CD4-positive, alpha-beta T cell treated with Interleukin-6 for 4 hours (primary cell): ENCODE measurements around the gene GNAS-AS1.

ENCODE experiments used
- DNase-seq: peaks from one replicate; pipeline ENCODE4 v3.0.0-alpha.2; 2020; ENCODE audit warnings: mixed read lengths

Gene GNAS-AS1

DNA sequence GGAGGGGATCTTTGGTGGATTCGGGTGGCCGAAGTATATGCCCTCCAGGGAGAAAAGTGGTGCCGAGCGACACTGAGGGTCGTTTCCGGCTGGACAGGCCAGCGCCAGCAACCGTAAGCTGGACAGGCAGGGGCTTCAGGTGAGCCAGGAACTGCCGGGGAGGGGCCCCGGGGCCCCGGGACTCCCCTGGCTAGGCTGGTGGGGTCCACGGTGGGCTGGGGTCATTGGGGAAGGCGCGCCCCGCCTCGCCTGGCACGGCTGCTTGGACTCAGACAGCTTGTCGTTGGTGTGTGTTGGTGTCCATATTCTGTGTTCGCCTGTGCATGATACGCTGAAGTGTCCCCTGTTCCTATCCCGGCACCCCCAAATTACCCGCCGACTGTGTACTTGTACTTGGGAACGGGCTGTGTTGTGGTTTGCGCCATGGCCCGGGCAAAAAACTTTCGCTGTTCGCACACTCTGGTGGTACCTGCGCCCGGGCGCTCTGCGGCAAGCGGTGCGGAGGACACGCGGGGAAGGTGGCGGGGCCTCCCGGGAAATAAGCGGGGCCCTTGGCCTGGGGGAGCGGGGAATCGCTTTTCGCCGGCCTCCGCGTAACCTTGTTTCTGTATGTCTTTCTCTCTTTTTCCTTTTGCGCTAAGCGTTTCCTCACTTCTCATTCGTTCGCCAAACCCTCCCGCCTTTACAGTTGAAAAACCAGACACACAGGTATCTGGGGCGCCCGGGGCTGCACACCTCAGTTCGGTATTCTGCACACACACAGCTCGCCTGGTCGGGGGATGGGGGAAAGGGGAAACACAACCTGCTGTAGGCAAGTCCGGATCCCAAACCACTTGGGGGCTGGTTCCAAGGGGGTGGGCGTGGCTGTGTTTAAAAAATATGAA, 5.0 kb upstream of the GNAS-AS1 start:
- no peak for DNase-seq

DNA sequence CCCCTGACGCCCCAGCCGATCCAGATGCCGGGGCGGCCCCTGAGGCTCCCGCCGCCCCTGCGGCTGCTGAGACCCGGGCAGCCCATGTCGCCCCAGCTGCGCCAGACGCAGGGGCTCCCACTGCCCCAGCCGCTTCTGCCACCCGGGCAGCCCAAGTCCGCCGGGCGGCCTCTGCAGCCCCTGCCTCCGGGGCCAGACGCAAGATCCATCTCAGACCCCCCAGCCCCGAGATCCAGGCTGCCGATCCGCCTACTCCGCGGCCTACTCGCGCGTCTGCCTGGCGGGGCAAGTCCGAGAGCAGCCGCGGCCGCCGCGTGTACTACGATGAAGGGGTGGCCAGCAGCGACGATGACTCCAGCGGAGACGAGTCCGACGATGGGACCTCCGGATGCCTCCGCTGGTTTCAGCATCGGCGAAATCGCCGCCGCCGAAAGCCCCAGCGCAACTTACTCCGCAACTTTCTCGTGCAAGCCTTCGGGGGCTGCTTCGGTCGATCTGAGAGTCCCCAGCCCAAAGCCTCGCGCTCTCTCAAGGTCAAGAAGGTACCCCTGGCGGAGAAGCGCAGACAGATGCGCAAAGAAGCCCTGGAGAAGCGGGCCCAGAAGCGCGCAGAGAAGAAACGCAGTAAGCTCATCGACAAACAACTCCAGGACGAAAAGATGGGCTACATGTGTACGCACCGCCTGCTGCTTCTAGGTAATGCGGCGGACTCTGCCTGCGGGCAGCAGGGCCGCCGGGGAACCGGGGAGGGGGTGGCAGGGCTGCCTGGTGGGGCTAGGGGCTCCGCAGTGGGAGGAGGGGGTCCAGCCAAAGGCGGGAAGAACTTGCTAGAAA, 4.2 kb upstream of the GNAS-AS1 start:
- no peak for DNase-seq

DNA sequence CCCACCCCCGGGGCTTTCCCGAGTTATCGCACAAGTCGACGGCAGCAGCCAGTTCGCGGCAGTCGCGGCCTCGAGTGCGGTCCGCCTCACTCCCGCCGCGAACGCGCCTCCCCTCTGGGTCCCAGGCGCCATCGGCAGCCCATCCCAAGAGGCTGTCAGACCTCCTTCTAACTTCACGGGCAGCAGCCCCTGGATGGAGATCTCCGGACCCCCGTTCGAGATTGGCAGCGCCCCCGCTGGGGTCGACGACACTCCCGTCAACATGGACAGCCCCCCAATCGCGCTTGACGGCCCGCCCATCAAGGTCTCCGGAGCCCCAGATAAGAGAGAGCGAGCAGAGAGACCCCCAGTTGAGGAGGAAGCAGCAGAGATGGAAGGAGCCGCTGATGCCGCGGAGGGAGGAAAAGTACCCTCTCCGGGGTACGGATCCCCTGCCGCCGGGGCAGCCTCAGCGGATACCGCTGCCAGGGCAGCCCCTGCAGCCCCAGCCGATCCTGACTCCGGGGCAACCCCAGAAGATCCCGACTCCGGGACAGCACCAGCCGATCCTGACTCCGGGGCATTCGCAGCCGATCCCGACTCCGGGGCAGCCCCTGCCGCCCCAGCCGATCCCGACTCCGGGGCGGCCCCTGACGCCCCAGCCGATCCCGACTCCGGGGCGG, 3.4 kb upstream of the GNAS-AS1 start:
- no peak for DNase-seq

DNA sequence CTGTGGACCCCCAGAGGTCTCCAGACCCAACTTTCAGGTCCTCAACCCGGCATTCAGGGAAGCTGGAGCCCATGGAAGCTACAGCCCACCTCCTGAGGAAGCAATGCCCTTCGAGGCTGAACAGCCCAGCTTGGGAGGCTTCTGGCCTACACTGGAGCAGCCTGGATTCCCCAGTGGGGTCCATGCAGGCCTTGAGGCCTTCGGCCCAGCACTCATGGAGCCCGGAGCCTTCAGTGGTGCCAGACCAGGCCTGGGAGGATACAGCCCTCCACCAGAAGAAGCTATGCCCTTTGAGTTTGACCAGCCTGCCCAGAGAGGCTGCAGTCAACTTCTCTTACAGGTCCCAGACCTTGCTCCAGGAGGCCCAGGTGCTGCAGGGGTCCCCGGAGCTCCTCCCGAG, 2.8 kb upstream of the GNAS-AS1 start:
- DNase-seq: no peak

DNA sequence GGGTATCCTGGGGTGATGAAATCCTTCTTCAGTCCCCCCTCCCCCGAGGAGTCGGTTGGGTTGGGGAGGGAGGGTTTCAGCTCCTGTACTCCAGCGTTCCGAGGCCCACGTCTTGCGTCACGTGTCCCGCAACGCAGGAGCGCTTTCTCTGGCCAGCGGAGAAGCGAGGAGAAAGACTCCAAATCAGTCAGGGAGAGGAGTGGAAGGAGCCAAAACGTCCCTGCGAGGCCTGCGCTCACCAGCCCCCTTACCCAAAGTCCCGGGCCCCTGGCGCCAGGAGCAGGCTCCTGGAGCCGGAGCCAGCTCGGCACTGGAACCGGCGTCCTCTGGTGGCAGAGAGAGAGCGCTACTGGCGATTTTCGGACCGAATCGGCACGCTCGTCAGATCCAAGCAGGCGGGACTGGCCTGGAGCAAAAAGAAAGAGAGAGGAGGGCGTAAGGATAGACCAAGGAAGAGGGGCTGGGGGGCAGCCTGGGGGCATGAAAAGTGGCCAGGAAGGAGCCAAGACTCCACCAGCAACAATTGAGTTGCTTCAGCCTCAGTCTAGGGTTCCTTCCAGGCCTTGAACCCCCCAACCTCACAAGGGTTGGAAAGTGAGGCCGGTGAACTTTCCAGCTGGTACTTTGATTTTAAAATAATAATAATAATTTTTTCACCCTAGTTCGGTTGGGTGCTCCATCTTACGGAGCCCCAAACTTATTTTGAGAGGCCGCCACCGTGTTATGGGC, 2.0 kb upstream of the GNAS-AS1 start, which contains the start of gene GNAS:
Gene GNAS, plus strand, starts transcription at position 174 of the 729 bp plus-strand sequence.
- DNase-seq: peak; percentile 57

DNA sequence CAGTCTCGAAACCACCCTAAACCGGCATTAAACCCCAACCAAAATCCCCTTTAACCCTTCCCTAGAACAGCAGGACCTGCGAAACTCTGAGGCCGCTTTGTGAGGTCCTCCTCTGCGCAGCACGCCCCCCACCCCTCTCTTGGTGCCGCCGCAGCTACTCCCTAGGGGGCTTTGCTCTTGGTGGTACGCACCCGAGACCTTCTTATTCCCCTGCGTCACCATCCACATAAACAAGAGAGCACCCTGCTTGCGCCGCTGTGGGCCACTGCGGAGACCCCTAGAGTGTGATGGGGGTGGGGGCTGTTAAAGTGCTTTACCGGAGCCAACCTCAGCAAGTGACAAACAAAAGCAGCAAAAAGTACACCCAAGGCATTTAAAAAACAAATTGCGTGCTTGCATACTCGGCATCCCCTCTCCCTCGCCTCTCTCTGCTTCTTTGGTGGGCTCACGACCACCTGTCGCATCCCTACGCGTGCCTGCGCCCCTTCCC, 1.3 kb upstream of the GNAS-AS1 start:
- no peak for DNase-seq

DNA sequence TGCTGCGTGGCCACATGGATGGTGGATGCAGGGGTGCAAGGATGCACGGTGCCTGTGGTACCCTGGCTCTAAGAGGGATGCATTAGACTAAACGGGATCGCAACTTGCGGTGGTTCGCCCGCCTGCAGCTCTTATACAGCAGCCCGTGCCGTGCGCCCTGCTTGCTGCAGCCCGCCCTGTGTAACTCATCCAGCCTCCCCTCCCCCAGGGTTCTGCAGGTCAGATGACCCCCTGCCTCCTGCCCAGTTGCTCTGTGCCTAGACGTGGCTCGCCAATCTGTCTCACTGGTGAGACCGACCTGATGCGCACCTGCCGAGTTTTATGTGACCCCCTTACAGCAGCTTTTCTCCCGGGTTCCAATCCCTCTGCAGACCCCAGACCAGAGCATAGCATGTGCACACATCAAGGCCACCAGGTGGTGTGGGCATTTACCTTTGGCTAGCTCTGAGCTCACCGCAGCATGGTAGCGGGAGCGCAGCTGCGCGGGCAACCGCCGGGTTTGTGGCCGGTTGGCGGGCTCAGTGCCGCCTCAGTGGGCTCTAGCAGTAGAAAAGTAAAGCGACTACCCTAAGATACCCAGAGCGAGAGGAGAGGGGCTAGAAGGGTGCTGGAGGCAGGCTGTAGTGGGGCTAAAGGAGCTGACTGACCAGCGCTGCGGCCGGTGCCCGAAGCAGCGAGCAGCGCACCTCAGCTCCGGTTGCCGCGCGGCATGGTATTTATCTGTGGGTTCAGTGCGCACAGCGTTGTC, 693 bp upstream of the GNAS-AS1 start:
- DNase-seq: no peak

DNA sequence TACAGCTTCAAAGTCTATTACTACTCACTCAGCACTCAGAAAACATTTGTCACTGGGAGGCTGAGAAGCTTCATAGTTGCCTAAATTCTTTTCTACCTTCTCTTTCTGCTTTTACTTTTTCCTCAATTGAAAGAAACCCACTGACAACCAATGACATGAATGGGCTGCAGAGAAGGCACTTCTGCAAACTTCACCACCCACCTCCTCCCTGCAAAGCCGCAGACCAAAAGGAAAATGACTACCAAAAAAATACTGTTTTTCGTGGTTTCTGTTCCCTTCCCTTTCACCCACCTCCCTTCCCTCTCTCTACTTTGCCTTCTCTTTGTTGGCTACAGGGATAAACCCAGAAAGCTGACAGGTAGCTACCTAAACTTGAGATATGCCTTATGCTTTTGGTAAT, 3.2 kb downstream of the GNAS-AS1 start:
- no peak for DNase-seq

DNA sequence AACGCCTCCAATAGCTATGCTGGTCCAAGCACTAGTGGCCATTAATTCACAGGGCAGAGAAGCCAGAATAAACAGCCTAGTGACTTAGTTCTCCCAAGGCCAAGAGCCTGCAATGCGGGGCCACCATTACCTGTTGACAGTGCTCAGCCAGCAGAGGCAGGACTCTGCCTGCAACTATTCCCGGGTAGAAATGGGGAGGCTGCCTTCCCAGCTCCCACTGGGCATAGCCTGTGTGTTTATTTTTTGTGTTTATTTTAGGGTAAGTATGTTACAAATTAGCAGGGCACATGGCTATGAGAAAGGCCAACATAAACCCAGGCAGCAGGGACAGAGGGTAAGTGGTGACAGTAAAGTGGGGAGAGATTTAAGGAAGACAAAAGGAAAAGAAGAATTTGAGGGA, 5.0 kb downstream of the GNAS-AS1 start:
- no peak for DNase-seq

DNA sequence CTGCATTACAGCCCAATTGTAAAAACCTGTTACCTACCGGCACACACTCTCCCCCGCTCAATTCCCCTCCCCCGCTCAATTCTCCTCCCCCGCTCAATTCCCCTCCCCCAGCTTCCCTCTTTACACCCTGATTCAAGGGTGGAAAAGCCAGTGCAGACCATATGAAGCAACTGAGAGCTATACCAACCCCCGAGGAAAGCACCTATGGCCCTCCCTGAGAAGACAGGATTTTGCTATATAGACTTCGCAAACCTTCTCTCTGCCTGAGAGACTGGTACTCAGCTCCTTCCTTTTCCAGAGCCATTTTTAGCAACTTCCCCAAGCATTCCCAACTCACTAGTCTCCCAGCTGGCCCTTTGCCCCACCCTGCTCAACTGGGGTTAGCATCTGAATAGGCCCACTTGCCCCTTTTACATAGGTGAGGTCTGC, 7.6 kb downstream of the GNAS-AS1 start:
- no peak for DNase-seq

DNA sequence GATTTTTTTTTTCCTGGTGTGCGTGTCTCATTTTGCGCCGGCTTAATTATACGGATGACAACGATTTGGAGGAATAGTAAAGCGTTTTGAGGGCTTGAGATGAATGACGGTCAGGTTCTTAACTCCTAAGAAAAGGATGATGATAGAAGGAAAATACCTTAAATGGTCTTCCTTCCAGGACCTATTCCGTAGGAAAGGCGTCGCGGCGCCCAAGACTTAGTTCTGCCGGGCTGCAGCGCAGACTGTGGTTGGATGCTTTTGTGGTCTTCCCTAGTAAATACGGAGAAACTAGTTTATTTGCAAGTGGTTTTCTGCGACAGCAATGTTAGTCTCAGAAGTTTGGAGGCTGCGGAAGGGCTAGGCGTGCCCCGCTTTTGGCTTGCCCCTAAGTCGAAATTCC, 8.4 kb downstream of the GNAS-AS1 start:
- no peak for DNase-seq

DNA sequence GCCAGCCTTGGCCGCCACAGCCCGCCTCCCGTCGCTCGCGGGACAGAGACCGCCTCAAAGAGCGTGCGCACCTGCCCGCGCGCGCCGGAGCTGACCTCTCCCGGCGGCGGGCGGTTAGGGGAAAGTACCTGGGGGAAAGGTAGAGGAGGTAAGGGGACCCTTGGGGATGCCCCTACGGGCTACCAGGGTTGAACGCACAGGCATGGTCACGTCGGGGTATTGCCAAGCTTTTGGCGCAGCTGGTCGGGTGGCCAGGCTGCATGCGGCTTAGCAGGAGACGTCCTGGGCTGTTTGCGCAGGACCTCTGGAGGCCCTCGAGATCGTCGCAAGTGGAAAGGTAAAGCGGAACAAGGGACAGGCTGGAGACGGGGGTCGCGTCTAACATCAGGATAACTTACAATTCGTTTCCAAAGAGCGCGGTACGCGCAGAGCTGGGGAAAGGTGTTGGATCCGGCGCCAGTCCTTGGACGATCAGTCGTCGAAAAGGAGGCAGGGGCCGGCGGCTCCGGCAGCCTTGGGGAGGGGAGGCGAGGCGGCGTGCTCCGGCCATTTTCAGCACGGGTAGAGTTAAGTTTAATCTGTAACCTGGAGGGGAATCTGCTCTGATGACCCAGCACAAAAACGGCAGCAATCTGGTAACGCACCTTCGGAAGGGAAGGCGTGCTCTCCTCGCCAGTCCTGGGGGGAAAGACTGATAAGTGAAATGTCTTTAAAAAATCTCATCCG, 9.0 kb downstream of the GNAS-AS1 start:
- DNase-seq: no peak

DNA sequence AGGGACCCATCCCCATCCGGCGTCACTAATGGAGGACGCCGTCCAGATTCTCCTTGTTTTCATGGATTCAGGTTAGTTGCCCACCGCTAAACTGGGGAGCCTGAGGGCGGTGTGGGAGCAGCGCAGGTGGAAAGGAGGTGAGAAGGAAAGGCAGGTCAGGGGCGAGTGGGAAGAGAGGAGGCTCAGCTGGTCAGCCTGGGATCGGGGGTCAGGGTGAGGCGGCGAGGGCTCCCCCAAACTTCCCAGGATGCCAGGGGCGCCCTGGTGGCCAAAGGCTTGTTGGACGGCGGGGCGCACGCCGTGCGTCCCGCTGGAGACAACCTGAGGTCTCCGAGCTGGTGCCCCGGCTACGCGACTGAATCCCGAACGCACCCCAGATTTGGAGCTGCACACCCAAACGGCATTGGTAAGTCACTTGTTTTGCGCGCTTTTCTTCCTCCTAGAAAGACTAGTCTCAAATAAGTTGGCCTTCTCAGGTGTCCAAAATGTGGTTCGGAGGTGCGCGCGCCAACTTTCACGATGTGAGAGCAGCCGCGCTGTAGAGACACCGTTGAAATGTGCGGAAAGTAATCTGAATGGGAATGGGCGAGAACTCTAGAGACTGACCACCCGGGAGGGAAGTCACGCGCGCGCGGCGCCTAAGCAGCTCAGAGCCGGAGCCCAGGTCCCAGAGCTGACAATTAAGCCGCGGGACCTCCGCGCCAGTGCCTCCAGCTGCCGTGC, 9.7 kb downstream of the GNAS-AS1 start:
- no peak for DNase-seq

DNA sequence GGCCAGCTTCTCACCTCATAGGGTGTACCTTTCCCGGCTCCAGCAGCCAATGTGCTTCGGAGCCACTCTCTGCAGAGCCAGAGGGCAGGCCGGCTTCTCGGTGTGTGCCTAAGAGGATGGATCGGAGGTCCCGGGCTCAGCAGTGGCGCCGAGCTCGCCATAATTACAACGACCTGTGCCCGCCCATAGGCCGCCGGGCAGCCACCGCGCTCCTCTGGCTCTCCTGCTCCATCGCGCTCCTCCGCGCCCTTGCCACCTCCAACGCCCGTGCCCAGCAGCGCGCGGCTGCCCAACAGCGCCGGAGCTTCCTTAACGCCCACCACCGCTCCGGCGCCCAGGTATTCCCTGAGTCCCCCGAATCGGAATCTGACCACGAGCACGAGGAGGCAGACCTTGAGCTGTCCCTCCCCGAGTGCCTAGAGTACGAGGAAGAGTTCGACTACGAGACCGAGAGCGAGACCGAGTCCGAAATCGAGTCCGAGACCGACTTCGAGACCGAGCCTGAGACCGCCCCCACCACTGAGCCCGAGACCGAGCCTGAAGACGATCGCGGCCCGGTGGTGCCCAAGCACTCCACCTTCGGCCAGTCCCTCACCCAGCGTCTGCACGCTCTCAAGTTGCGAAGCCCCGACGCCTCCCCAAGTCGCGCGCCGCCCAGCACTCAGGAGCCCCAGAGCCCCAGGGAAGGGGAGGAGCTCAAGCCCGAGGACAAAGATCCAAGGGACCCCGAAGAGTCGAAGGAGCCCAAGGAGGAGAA, 10.5 kb downstream of the GNAS-AS1 start:
- no peak for DNase-seq

DNA sequence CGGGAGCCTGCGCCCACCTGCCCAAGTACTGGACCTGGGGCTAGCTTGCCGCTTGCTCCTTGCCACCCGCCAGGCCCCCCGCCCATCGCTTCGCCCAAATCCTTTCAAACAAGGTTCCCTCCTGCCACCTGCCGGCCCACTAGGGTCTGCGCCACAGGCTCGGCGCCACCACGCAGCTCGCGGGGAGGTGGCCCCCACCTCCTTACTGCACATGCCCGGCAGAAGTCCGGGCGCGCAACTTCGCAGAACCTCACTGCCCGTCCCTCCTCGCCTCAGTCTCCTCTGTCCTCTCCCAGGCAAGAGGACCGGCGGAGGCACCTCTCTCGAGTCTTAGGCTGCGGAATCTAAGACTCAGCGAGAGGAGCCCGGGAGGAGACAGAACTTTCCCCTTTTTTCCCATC, 11.2 kb downstream of the GNAS-AS1 start:
- peak; percentile 63 for DNase-seq

DNA sequence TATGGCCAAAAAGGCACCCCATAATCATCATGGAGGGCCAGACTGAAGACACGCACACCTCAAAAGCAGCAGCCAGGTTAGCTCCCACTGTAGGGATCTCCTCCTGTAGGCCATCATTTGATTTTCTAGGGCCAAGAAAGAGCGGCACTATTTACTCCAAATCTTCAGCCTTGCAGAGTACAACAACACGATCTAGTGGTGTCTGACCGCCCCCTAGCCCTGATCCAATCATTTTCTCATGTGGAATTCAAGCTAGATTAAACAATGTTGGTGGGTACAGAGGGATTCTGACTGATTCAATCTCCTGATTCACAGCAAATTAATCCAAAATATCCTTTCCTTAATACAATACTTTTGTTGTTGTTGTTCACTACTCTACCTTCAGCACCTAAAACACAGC, 12.5 kb downstream of the GNAS-AS1 start:
- no peak for DNase-seq

DNA sequence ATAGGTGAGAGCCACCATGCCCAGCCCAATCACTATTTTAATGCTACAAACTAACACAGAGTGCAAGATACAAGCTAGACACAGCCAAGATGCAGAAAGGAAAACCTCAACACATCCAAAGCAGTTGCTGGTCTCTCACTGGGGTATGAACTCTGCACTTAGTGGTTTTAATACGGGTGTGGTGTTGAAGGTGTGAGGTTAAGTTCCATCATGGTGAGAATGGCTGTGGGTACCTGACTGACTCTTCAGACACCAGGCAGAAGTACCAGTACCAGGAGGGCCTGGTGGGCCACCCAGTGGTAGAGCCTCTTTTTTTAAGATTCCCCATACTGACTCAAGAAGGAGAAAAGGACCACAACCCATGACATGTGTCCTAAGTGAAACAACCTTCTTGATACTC, 13.0 kb downstream of the GNAS-AS1 start:
- no peak for DNase-seq

DNA sequence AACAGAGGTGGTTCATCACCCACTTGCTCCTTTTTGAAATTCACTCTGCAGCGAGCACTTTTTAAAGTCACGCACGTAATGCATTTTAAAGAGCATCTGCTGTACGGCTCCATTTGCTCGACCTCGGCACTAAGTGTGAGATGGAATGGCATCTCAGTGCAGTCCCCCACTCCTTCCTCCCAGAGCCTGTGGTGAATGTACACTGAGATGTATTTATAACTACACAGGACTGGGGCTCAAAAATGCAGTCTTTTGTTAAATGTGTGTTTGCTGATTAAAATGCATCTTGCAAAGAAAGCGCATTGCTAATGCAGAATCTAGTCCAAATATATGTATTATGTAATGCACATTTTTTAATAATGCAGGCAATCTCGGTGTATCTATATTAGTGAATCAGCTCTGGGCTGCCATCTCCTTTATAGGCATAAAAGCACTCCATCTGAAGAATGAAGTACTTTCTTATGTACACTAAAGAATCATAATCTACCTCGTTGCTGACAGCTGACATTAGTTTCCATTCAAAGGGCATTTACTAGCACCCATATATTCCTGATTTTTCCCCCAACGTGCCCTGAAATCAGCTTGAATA, 14.0 kb downstream of the GNAS-AS1 start:
- no peak for DNase-seq

DNA sequence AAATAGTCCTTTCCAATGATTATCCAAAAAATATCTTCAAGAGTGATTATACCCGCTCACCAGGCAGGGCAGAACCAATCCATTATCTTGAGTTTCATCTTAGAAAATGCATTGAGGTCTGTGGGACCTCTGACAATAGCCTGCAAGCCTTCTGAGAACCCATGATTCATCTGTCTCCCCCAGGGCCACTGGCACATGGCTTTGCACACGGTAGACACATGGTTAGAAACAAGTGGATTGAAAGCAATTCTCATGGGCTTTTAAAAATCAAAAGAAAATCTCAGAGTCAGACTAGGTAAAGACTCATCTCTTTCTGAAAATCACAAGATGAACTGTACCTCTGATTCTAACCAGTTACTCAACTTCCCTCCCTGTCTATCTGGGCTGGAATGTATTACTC, 15.5 kb downstream of the GNAS-AS1 start:
- no peak for DNase-seq
